Panc1 (cell line): ENCODE data around the gene CYSRT1. TPM values are rescaled to one million over a fixed set of nuclear protein-coding genes. Genes with fewer than 3 reads are reported as not detected.

Source experiments
- ATAC-seq: fragments of 200-7000 bp; cut with Tn5 transposase; 2 replicates; pipeline ENCODE4 v1.9.1; 2020; ENCODE audit warnings: mild to moderate bottlenecking, moderate library complexity
- BruUV-seq: library from RNA; stranded (reverse); fragments of 400-500 nt; replicated peaks from 2 replicates; lab custom pipeline; 2021; lab: Mats Ljungman, UMichigan
- CTCF ChIA-PET: fragments of 300-600 bp; sonication (Branson Sonifier 250); formaldehyde crosslinking; loops from one replicate; lab custom pipeline; 2022; ENCODE audit warnings: antibody characterized with exemption; lab: Charles Lee
- POLR2A ChIA-PET: fragments of 300-600 bp; sonication (Branson Sonifier 250); formaldehyde crosslinking; loops from one replicate; lab custom pipeline; 2022; ENCODE audit warnings: antibody characterized with exemption; lab: Charles Lee
- DNase-seq: peaks from one replicate; pipeline ENCODE4 v3.0.0-alpha.2; 2010; ENCODE audit warnings: low read depth, low spot score
- H3K27ac ChIP-seq: 2 replicates; pipeline ENCODE4 v1.5.1; 2011; ENCODE audit warnings: mild to moderate bottlenecking, low read length, inconsistent platforms
- H3K27me3 ChIP-seq: fragments of 200-500 bp; sonication (Bioruptor generic); 2 replicates; pipeline ENCODE4 v1.6.0; 2014; ENCODE audit warnings: low read length, inconsistent platforms; ENCODE audit not compliant: control insufficient read depth, insufficient read depth
- H3K36me3 ChIP-seq: fragments of 200-500 bp; sonication (Bioruptor generic); 2 replicates; pipeline ENCODE4 v1.5.1; 2014; ENCODE audit warnings: inconsistent platforms, mild to moderate bottlenecking, low read length, moderate library complexity; ENCODE audit not compliant: control insufficient read depth, insufficient read depth
- H3K4me1 ChIP-seq: 2 replicates; pipeline ENCODE4 v1.5.1; 2011; ENCODE audit warnings: inconsistent platforms, mild to moderate bottlenecking, low read length, moderate library complexity; ENCODE audit not compliant: control insufficient read depth, insufficient read depth
- H3K4me3 ChIP-seq, 2 experiments: 2 replicates each; pipeline ENCODE4 v1.5.1; 2011 to 2012; ENCODE audit warnings: low read depth in 2 of 2, low read length in 2 of 2, mild to moderate bottlenecking in 2 of 2, inconsistent platforms in 1 of 2, moderate library complexity in 1 of 2
- H3K9me3 ChIP-seq: fragments of 200-500 bp; sonication (Bioruptor generic); 2 replicates; pipeline ENCODE4 v1.5.1; 2014; ENCODE audit warnings: low read depth, mild to moderate bottlenecking, inconsistent platforms, low read length, moderate library complexity; ENCODE audit not compliant: control insufficient read depth, insufficient read depth
- POLR2AphosphoS5 ChIP-seq: IDR thresholded peaks from 2 replicates; pipeline ENCODE4 v1.6.1; 2012; ENCODE audit warnings: mild to moderate bottlenecking, low read depth, low read length, moderate library complexity
- SIN3A ChIP-seq: IDR thresholded peaks from 2 replicates; pipeline ENCODE4 v1.6.1; 2012; ENCODE audit warnings: low read depth, mild to moderate bottlenecking, low read length, moderate library complexity, borderline replicate concordance; ENCODE audit not compliant: insufficient read depth
- TCF7L2 ChIP-seq: IDR thresholded peaks from 2 replicates; pipeline ENCODE4 v1.6.1; 2011; ENCODE audit warnings: mild to moderate bottlenecking, low read depth, low read length, inconsistent platforms
- in situ Hi-C: cut with HindIII; loops from 2 replicates; pipeline ENCODE4 v1.10.0; 2016; ENCODE audit warnings: low sequenced_read_pairs, low pct_unique_long_range_greater_than_20kb
- intact Hi-C: fragments of 100-400 bp; cut with micrococcal nuclease; formaldehyde crosslinking; loops from one replicate; pipeline ENCODE4 v1.10.0; 2022; ENCODE audit not compliant: unreplicated experiment
- total RNA-seq: library from RNA; stranded (reverse); gene quantifications from one replicate; pipeline ENCODE4 v1.2.1, GENCODE V29; 2021; ENCODE audit not compliant: unreplicated experiment
- TF ChIP-seq, protein P1 (sequence below), 2 experiments: IDR thresholded peaks; 2 replicates each; pipeline ENCODE4 v1.6.1; 2011 to 2012; ENCODE audit warnings: low read depth in 2 of 2, control low read depth in 1 of 2, low read length in 1 of 2, mild to moderate bottlenecking in 1 of 2, moderate library complexity in 1 of 2; ENCODE audit not compliant: insufficient read depth in 1 of 2
- TF ChIP-seq, protein P2 (sequence below): fragments of 450-650 bp; IDR thresholded peaks from 2 replicates; pipeline ENCODE4 v1.5.1; 2017; ENCODE audit warnings: mild to moderate bottlenecking

CYSRT1 gene
- total RNA-seq, 1 experiment from 2014 or later: 0.67 TPM

DNA sequence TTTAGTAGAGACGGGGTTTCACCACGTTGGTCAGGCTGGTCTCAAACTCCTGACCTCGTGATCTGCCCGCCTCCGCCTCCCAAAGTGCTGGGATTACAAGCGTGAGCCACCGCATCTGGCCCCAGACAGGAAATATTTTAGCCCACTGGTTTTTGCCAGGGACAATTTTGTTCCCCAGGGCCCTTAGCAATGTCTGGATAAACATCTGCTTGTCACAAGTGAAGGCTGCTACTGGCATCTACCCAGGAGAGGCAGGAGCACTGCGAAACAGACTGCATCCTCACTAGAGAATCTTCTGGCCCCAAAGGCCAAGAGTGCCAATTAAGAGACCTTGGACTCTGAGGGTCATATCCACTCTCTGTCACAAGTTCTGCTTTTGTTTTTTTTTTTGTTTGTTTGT lies 22.0 kb upstream of the CYSRT1 start:
- Histone ChIP-seq H3K27me3 (no peaks in the 10 kb centered on the region), H3K4me3 (no peak overlapping the region), H3K4me1 (peaks cover 27% of the 10 kb centered on the region), H3K36me3 (peaks cover 2% of the 10 kb centered on the region; the same call in 1 of the 2 replicates), H3K9me3 (no peaks in the 10 kb centered on the region), H3K27ac (no peak overlapping the region)
- DNase-seq (no peak), ATAC-seq (no peak)
- in situ Hi-C loops: no loop called here
- CTCF ChIA-PET: interaction anchor here (0.6 to 1.0 kb wide), 3 partner anchors 14 to 871 kb away, joined by 3 to 20 read pairs (median 8); no protein-coding TSS in a partner anchor
- TF ChIP-seq SIN3A: no peak
- TF ChIP-seq, protein P1, sequence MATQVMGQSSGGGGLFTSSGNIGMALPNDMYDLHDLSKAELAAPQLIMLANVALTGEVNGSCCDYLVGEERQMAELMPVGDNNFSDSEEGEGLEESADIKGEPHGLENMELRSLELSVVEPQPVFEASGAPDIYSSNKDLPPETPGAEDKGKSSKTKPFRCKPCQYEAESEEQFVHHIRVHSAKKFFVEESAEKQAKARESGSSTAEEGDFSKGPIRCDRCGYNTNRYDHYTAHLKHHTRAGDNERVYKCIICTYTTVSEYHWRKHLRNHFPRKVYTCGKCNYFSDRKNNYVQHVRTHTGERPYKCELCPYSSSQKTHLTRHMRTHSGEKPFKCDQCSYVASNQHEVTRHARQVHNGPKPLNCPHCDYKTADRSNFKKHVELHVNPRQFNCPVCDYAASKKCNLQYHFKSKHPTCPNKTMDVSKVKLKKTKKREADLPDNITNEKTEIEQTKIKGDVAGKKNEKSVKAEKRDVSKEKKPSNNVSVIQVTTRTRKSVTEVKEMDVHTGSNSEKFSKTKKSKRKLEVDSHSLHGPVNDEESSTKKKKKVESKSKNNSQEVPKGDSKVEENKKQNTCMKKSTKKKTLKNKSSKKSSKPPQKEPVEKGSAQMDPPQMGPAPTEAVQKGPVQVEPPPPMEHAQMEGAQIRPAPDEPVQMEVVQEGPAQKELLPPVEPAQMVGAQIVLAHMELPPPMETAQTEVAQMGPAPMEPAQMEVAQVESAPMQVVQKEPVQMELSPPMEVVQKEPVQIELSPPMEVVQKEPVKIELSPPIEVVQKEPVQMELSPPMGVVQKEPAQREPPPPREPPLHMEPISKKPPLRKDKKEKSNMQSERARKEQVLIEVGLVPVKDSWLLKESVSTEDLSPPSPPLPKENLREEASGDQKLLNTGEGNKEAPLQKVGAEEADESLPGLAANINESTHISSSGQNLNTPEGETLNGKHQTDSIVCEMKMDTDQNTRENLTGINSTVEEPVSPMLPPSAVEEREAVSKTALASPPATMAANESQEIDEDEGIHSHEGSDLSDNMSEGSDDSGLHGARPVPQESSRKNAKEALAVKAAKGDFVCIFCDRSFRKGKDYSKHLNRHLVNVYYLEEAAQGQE (IDR thresholded peaks at IDR 0.05; ENCODE audit: insufficient read depth in 1 of 2, low read depth in 2 of 2, low read length in 1 of 2): no peak
- TF ChIP-seq, protein P2, sequence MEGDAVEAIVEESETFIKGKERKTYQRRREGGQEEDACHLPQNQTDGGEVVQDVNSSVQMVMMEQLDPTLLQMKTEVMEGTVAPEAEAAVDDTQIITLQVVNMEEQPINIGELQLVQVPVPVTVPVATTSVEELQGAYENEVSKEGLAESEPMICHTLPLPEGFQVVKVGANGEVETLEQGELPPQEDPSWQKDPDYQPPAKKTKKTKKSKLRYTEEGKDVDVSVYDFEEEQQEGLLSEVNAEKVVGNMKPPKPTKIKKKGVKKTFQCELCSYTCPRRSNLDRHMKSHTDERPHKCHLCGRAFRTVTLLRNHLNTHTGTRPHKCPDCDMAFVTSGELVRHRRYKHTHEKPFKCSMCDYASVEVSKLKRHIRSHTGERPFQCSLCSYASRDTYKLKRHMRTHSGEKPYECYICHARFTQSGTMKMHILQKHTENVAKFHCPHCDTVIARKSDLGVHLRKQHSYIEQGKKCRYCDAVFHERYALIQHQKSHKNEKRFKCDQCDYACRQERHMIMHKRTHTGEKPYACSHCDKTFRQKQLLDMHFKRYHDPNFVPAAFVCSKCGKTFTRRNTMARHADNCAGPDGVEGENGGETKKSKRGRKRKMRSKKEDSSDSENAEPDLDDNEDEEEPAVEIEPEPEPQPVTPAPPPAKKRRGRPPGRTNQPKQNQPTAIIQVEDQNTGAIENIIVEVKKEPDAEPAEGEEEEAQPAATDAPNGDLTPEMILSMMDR: no peak
- no peak for TF ChIP-seq POLR2AphosphoS5
- no peak for TF ChIP-seq TCF7L2
- intact Hi-C loops: no loop called here
- POLR2A ChIA-PET: no interaction called here
- no TSS peak for BruUV-seq

DNA sequence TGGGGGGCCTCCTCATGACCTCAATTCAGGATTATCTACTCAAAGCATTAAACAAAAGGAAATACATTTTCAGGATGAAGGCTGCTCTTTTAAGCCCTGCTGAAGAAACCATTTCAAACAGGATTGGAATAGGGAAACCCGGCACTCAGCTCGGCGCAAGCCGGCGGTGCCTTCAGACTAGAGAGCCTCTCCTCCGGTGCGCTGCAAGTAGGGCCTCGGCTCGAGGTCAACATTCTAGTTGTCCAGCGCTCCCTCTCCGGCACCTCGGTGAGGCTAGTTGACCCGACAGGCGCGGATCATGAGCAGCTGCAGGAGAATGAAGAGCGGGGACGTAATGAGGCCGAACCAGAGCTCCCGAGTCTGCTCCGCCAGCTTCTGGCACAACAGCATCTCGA lies 20.2 kb upstream of the CYSRT1 start:
- in situ Hi-C loops: no loop called here

More for the DNA sequence above, 20.2 kb upstream of the CYSRT1 start:
- Histone ChIP-seq H3K36me3 (peaks cover 2% of the 10 kb centered on the region; the same call in 1 of the 2 replicates), H3K27me3 (no peaks in the 10 kb centered on the region), H3K27ac (peak overlapping the region; percentile 78), H3K4me3 (peak overlapping the region; percentile 84 to 90), H3K9me3 (no peaks in the 10 kb centered on the region), H3K4me1 (peaks cover 22% of the 10 kb centered on the region)
- CTCF ChIA-PET: no interaction called here
- ATAC-seq (no peak), DNase-seq (no peak)
- no peak for TF ChIP-seq POLR2AphosphoS5
- TF ChIP-seq SIN3A: no peak
- TF ChIP-seq, protein P1 (IDR thresholded peaks at IDR 0.05; ENCODE audit: insufficient read depth in 1 of 2, low read depth in 2 of 2, low read length in 1 of 2): no peak
- TF ChIP-seq, protein P2: no peak
- BruUV-seq: no TSS peak
- intact Hi-C loops: no loop called here
- POLR2A ChIA-PET: no interaction called here
